Pancreas (tissue), 10 donors: ENCODE measurements around the gene ENO2. TPM values are rescaled to one million over a fixed set of nuclear protein-coding genes. Genes with fewer than 3 reads are reported as not detected.
"Not testable (repeated sequence)": the region's sequence is repeated elsewhere in the genome, so short reads cannot be mapped to it uniquely, and the experiment has no call there.

ENCODE experiments used
- ATAC-seq, 4 donors: fragments of 200-7000 bp; cut with Tn5 transposase; one replicate each; pipeline versions ENCODE4 v1.8.0 to v1.9.1; 2020; ENCODE audit warnings: mild to moderate bottlenecking in 4 of 4, moderate library complexity in 4 of 4
- DNase-seq, 6 donors: peaks; one replicate each; pipeline ENCODE4 v3.0.0-alpha.2; 2020
- FAIRE-seq: peaks from 2 replicates; lab custom pipeline; 2012; peaks lifted over from hg19 to GRCh38; lab: Jason Lieb, UNC
- H3K27ac ChIP-seq, 4 donors: fragments of 200-600 bp; sonication (generic); 1 replicate in 3 of 4; 2 replicates in 1 of 4; pipeline versions ENCODE4 v1.5.0 to v1.8.0; 2020
- H3K27me3 ChIP-seq, 4 donors: fragments of 200-600 bp; one replicate each; pipeline ENCODE4 v1.8.0; 2021
- H3K36me3 ChIP-seq, 3 donors: fragments of 200-600 bp; sonication (generic) in 1 of 3; one replicate each; pipeline versions ENCODE4 v1.5.0 to v1.8.0; 2020 to 2021
- H3K4me1 ChIP-seq, 3 donors: fragments of 200-600 bp; one replicate each; pipeline ENCODE4 v1.8.0; 2021
- H3K4me3 ChIP-seq, 4 donors: fragments of 200-600 bp; sonication (generic) in 2 of 4; one replicate each; pipeline versions ENCODE4 v1.5.0 to v1.8.0; 2020 to 2021
- H3K9me3 ChIP-seq, 4 donors: fragments of 200-600 bp; one replicate each; pipeline ENCODE4 v1.8.0; 2021
- CTCF ChIP-seq, 4 donors: fragments of 200-600 bp; sonication (generic) in 3 of 4; IDR thresholded peaks; one replicate each; pipeline versions ENCODE4 v1.5.0 to v1.8.0; 2021; ENCODE audit warnings: antibody characterized with exemption in 4 of 4
- WGBS, 2 donors: extraction: QIAGEN DNeasy Blood & Tissue Kit; methylation state at CpG; one replicate each; pipeline ENCODE4 v1.1.7; 2013; 5-methylcytosine and 5-hydroxymethylcytosine counted together
- intact Hi-C, 3 donors: fragments of 100-400 bp; cut with DNase I; formaldehyde crosslinking; loops; one replicate each; pipeline versions ENCODE4 v1.11.1 to v1.14.2; 2022
- polyA plus RNA-seq, 2 donors: library from polyadenylated mRNA; stranded (reverse); fragments of 200-250 nt; gene quantifications; one replicate each; pipeline ENCODE4 v1.2.3, GENCODE V29; 2013
- total RNA-seq, 6 donors: library from RNA; stranded (reverse); fragmentation: NEBNext Ultra II Directional in 4 of 6; extraction: Animal tissue kit (Norgen Biotek cat#: 25700) in 4 of 6; gene quantifications; one replicate each; pipeline versions ENCODE4 v1.2.1 to v1.2.4, GENCODE V29; 2021 to 2023
- donor health status: healthy with polysubstance abuse.
- donor health status: DM: no; HTN: no; CAD: no; lungs with moderate emphysema.
- donor health status: DM: no; HTN: no; CAD: no.
- donor health status: control.
- donor health status: control.
- donor health status: Bipolar disorder and iron deficiency.
- donor health status: DM: yes; HTN: yes; CAD: no.
- donor health status: DM: no; HTN: no; CAD: no.
- donor health status: DM: no; HTN: no; CAD: no.
- donor health status: DM: yes; HTN: yes; CAD: no.

The ENO2 gene
- total and polyA plus RNA-seq, 8 donors = 2.3 to 53.6 (median 6.6) TPM

GRCh38 chr12:6867413-6868210 is 46.8 kb upstream of the ENO2 start, which contains the start of gene TPI1:
TSS of gene TPI1 (plus strand) at chr12:6867531. CDS start at chr12:6867567, 36 bp downstream.
- peaks cover 0 to 13% (median 0%) of the 10 kb centered on the region in 3 donors for H3K36me3 ChIP-seq
- ATAC-seq = peak; percentile 86 to 90 (median 88)
- H3K4me3 ChIP-seq = peak within 1 kb of the TSS; percentile 91 to 100 (median 98)
- WGBS, 2 donors = 0% methylated on average over 53 to 86 of the region's 86 CpGs
- FAIRE-seq = no peak
- intact Hi-C loops = no loop called here
- H3K9me3 ChIP-seq = no peaks in the 10 kb centered on the region
- no peak for TF ChIP-seq CTCF (IDR thresholded peaks at IDR 0.05)
- H3K27ac ChIP-seq = peak within 1 kb of the TSS; percentile 82 to 99 (median 92)
- no peaks in the 10 kb centered on the region for H3K27me3 ChIP-seq
- peaks cover 9 to 27% (median 14%) of the 10 kb centered on the region in 3 donors for H3K4me1 ChIP-seq
- peak; percentile 80 to 94 (median 89) for DNase-seq

- intact Hi-C loops = no loop called here
- Histone ChIP-seq H3K4me1 (peaks cover 9 to 27% (median 14%) of the 10 kb centered on the region in 3 donors), H3K27me3 (no peaks in the 10 kb centered on the region), H3K9me3 (no peaks in the 10 kb centered on the region), H3K27ac (peak overlapping the region; percentile 82 to 99 (median 92)), H3K36me3 (peaks cover 0 to 11% (median 0%) of the 10 kb centered on the region in 3 donors), H3K4me3 (peak overlapping the region; percentile 91 to 100 (median 98))
- WGBS, 2 donors = 7 to 10% methylated on average over 20 to 22 of the region's 22 CpGs
- FAIRE-seq (no peak), ATAC-seq (peak in 3 of 4 donors; percentile 0 to 1 (median 0)), DNase-seq (peak in 1 of 6 donors; percentile 37)
- no peak for TF ChIP-seq CTCF (IDR thresholded peaks at IDR 0.05)
Observed at GRCh38 chr12:6868211-6869048, 46.0 kb upstream of the ENO2 start.

GRCh38 chr12:6869049-6870021 is 45.0 kb upstream of the ENO2 start:
- H3K27me3 ChIP-seq = no peaks in the 10 kb centered on the region
- DNase-seq (peak; percentile 75 to 91 (median 86)), FAIRE-seq (no peak), ATAC-seq (peak in 3 of 4 donors; percentile 21 to 31 (median 24))
- peak; percentile 87 to 96 (median 93) for TF ChIP-seq CTCF (IDR thresholded peaks at IDR 0.05)
- 19 to 20% methylated on average over 12 of the region's 12 CpGs for WGBS, 2 donors
- no peaks in the 10 kb centered on the region for H3K9me3 ChIP-seq
- peaks cover 0 to 11% (median 0%) of the 10 kb centered on the region in 3 donors for H3K36me3 ChIP-seq
- intact Hi-C loops = no loop called here
- peak overlapping the region in 2 of 4 donors; percentile 10 to 99 for H3K27ac ChIP-seq
- H3K4me3 ChIP-seq = peak overlapping the region in 1 of 4 donors; percentile 100
- peaks cover 9 to 27% (median 14%) of the 10 kb centered on the region in 3 donors for H3K4me1 ChIP-seq

- Histone ChIP-seq H3K36me3 (peaks cover 0 to 11% (median 0%) of the 10 kb centered on the region in 3 donors), H3K4me1 (peaks cover 9 to 27% (median 14%) of the 10 kb centered on the region in 3 donors)
- DNase-seq, H3K4me3 ChIP-seq, H3K9me3 ChIP-seq, ATAC-seq, intact Hi-C loops, H3K27ac ChIP-seq, H3K27me3 ChIP-seq, FAIRE-seq: not testable (repeated sequence)
- 51 to 59% methylated on average over 4 of the region's 4 CpGs for WGBS, 2 donors
Observed at GRCh38 chr12:6870304-6870703, 44.1 kb upstream of the ENO2 start.
